Ascending aorta (tissue), 2 donors: ENCODE data around the gene NTHL1. TPM values are rescaled to one million over a fixed set of nuclear protein-coding genes. Genes with fewer than 3 reads are reported as not detected.

Experiments
- DNase-seq, 2 donors: peaks; one replicate each; pipeline ENCODE4 v3.0.0-alpha.2; 2019; ENCODE audit warnings: low spot score in 2 of 2
- H3K27ac ChIP-seq, 2 donors: fragments of 200-600 bp; sonication (generic); one replicate each; pipeline ENCODE4 v1.5.1; 2016 to 2017; ENCODE audit warnings: mild to moderate bottlenecking in 1 of 2
- H3K27me3 ChIP-seq: fragments of 200-600 bp; sonication (generic); one replicate; pipeline ENCODE4 v1.5.1; 2017
- H3K36me3 ChIP-seq, 2 donors: fragments of 200-600 bp; sonication (generic); one replicate each; pipeline ENCODE4 v1.5.1; 2016
- H3K4me1 ChIP-seq, 2 donors: fragments of 200-600 bp; sonication (generic); one replicate each; pipeline ENCODE4 v1.5.1; 2016 to 2017; ENCODE audit warnings: mild to moderate bottlenecking in 1 of 2
- H3K4me3 ChIP-seq, 2 donors: fragments of 200-600 bp; sonication (generic); one replicate each; pipeline ENCODE4 v1.5.1; 2016 to 2017; ENCODE audit warnings: mild to moderate bottlenecking in 1 of 2
- H3K9me3 ChIP-seq, 2 donors: fragments of 200-600 bp; sonication (generic); one replicate each; pipeline ENCODE4 v1.5.1; 2016
- CTCF ChIP-seq, 3 experiments: fragments of 200-600 bp in 2 of 3; fragments of 450-650 bp in 1 of 3; sonication (generic) in 2 of 3; IDR thresholded peaks; one replicate each; pipeline ENCODE4 v1.5.1; 2016 to 2019; ENCODE audit warnings: antibody characterized with exemption in 3 of 3, mild to moderate bottlenecking in 1 of 3, moderate library complexity in 1 of 3
- intact Hi-C: fragments of 100-400 bp; cut with DNase I; formaldehyde crosslinking; loops from one replicate; pipeline ENCODE4 v1.15.1; 2023
- total RNA-seq: library from RNA; depleted of rRNA; stranded (reverse); fragments of >200 nt; gene quantifications from one replicate; pipeline ENCODE4 v1.1.0, GENCODE V29; 2016

The NTHL1 gene
- total RNA-seq, 1 donor from 2014 or later, result 59.5 TPM

- Histone ChIP-seq H3K9me3 (no peaks in the 10 kb centered on the region), H3K36me3 (peaks cover 60 to 86% of the 10 kb centered on the region in 2 donors), H3K27ac (no peak overlapping the region)
These were observed 31.1 kb upstream of the NTHL1 start for GRCh38 chr16:2078691-2079090.

GRCh38 chr16:2078096-2078495 lies 30.5 kb upstream of the NTHL1 start:
- DNase-seq, result no peak
- H3K27me3 ChIP-seq, result no peaks in the 10 kb centered on the region
- H3K27ac ChIP-seq, result no peak overlapping the region
- no peaks in the 10 kb centered on the region for H3K9me3 ChIP-seq
- H3K4me3 ChIP-seq, result no peak overlapping the region
- no peak for TF ChIP-seq CTCF (IDR thresholded peaks at IDR 0.05)
- H3K4me1 ChIP-seq, result no peaks in the 10 kb centered on the region
- peaks cover 65 to 86% of the 10 kb centered on the region in 2 donors for H3K36me3 ChIP-seq
- intact Hi-C loops, result no loop called here

More at GRCh38 chr16:2078691-2079090, 31.1 kb upstream of the NTHL1 start:
- Histone ChIP-seq H3K27me3 (no peaks in the 10 kb centered on the region), H3K4me1 (no peaks in the 10 kb centered on the region), H3K4me3 (no peak overlapping the region)
- no peak for DNase-seq
- TF ChIP-seq CTCF (IDR thresholded peaks at IDR 0.05), result no peak
- intact Hi-C loops, result no loop called here

- no peaks in the 10 kb centered on the region for H3K9me3 ChIP-seq
- H3K36me3 ChIP-seq, result peaks cover 68 to 90% of the 10 kb centered on the region in 2 donors
- no peaks in the 10 kb centered on the region for H3K27me3 ChIP-seq
- H3K4me1 ChIP-seq, result no peaks in the 10 kb centered on the region
- no peak overlapping the region for H3K27ac ChIP-seq
- intact Hi-C loops, result no loop called here
- no peak for DNase-seq
- no peak for TF ChIP-seq CTCF (IDR thresholded peaks at IDR 0.05)
- no peak overlapping the region for H3K4me3 ChIP-seq
These were observed 30.1 kb upstream of the NTHL1 start for GRCh38 chr16:2077696-2078095.

GRCh38 chr16:2077016-2077415 lies 29.4 kb upstream of the NTHL1 start:
- peaks cover 67 to 94% of the 10 kb centered on the region in 2 donors for H3K36me3 ChIP-seq
- no peak overlapping the region for H3K4me3 ChIP-seq

GRCh38 chr16:2076072-2076865 lies 28.6 kb upstream of the NTHL1 start:
- peaks cover 71 to 94% of the 10 kb centered on the region in 2 donors for H3K36me3 ChIP-seq

More at GRCh38 chr16:2077016-2077415, 29.4 kb upstream of the NTHL1 start:
- no peak for DNase-seq
- no peaks in the 10 kb centered on the region for H3K27me3 ChIP-seq
- no peak for TF ChIP-seq CTCF (IDR thresholded peaks at IDR 0.05)
- no peaks in the 10 kb centered on the region for H3K4me1 ChIP-seq
- no peaks in the 10 kb centered on the region for H3K9me3 ChIP-seq
- intact Hi-C loops, result no loop called here
- H3K27ac ChIP-seq, result no peak overlapping the region

More at GRCh38 chr16:2076072-2076865, 28.6 kb upstream of the NTHL1 start:
- H3K9me3 ChIP-seq, result no peaks in the 10 kb centered on the region
- no peak for DNase-seq
- H3K27ac ChIP-seq, result no peak overlapping the region
- no peaks in the 10 kb centered on the region for H3K27me3 ChIP-seq
- H3K4me1 ChIP-seq, result no peaks in the 10 kb centered on the region
- TF ChIP-seq CTCF (IDR thresholded peaks at IDR 0.05), result no peak
- intact Hi-C loops, result no loop called here
- no peak overlapping the region for H3K4me3 ChIP-seq
